GM21717 (cell line): ENCODE measurements around the gene RINL.

Experiments used
- ATAC-seq: cut with Tn5 transposase; IDR thresholded peaks from one replicate; pipeline ENCODE4 v1.9.1; 2021; ENCODE audit warnings: mild to moderate bottlenecking, moderate library complexity; ENCODE audit not compliant: unreplicated experiment

RINL gene

DNA sequence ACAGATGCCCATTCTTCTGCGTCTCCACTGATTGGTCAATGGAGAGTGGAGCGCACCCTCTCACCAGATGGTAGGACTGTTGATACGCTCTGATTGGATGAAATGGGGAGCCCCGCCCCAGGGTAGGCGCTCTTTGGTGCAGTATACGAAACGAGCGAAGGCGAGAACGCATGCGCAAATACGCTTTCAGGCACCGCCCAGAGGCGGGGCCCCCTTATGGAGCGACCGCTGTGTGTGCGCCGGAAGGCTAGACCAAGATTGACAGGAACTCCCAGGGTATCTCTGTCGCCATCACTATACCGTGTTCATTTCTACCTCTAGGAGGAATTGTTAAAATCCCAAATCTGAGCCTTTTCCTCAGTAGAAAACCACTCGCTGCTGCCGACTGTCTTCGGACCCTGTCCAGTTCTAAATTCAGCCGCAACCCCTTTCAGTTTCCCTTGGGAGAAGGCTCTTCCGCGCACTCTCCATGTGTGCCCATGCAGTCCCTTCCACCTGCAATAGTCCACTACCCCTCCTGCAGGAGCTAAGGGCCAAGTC, 27.6 kb downstream of the RINL start:
- ATAC-seq, result peak; percentile 63

DNA sequence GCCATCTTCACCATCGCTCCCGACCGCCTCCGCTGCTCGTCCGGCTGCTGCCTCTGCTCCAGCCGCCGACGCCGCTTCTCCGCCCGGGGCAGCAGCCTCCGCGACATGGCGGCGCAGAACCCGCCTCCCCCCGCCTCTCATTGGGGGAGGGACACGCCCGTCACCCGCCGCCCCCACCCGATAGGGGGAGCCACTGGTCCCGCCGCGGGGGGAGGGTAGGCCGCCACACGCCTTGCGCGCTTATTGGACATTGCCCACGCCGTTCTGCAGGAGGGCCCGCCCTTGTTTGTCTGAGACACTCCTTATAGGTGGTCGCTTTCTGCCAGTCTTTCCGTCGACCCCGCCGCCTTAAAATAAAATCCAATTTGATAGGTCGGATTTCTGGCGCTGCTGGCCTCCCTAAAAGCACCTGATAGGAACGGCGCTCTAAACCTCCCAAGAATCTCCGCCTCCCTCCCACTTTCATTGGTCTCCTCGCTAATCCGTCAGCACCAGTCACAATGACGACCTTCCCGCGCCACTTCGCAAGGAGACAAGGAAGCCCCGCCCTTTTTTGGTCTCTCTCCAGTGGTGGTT, 28.1 kb downstream of the RINL start, which contains the start of gene HNRNPL:
Gene HNRNPL, minus strand, starts transcription at position 127 of the 576 bp plus-strand sequence. Its CDS starts 20 bp downstream, at position 107.
- ATAC-seq, result peak; percentile 38

DNA sequence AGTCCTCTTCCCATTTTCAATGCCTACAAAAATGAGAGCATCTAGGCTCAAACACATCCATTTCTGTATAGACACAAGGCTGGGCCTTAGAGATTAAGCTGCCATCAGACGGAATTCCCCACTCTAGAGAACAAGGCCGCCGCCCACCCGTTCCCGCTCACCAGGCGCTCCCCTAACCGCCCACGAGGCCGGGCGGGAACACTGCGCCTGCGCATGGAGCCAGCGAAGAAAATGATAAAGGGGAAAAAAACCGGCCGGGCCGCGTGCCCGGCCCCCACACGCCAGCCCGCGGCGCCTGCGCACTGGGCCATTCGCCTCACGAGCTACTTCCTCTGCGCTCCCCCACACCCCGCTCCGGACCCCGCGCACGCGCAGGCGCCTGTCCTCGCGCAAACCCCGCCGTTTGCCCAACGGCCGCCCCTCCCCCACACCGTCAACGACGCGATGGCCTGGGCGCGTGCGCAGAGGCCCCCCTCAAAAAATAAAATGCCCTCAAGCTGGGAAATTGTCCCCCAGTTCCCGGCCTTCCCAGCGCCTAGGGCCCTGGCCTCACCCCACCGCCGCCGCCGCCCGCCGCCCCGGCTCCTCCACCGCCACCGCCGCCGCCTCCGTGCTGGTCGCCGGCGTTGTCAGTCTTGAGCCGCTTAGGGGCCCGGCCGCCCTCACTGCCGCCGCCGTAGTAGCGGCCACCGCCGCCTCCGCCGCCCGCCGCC, 28.8 kb downstream of the RINL start:
- ATAC-seq, result peak; percentile 13

DNA sequence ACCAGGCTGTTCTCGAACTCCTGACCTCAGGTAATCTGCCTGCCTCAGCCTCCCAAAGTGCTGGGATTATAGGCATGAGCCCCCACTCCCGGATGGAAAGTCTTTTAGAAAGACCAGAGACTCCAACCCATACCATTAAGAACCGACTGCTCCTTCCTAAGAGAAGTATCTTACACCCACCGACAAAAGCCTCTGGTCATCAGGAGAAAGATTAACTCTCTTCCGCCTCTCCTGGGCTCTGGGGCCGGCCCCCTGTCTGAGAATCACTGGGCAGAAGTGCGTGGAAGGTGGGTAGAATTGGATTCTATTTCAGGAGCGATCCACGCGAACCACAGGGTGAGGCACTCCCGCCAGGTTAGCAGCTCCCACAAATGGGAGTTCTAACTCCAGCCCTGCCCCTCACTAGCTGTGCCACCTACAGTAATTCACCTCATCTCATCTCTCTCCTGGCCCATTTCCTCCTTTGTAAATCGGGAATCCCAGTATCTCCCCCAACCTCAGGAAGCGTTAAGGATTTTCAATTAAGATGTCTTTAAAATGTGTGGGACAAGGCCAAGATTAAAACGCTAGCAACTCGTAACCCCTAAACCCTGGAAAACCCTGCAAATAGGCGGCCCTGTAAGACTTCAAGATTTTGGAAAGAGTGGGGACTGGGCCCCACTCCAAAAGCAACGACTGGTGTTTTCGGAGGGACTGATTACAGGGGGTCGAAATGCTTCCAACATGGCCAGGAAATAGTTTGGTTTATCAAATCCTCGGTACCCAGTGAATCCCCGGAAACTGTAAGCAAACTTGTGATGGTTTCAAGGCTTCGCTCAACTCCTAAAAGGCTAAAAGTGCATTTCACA, 29.6 kb downstream of the RINL start:
- no peak for ATAC-seq

DNA sequence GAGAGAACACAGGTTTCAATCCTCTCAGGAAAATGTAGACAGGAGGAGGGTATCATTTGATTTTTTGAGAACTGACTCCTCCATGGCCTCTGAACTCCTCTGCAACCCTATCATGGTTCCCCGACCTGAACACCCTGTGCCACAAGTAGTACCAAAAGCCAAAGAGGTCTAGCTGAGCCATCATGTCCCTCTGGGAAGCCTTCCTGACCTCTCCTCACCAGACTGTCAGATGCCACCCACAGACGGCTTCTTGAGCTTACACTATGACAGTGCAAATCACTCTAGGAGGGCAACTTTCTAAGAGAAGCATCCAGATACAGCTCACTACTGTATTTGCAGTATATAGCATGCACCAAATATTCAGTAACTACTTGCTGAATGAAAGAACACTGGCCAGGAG, 32.0 kb downstream of the RINL start:
- ATAC-seq, result no peak

DNA sequence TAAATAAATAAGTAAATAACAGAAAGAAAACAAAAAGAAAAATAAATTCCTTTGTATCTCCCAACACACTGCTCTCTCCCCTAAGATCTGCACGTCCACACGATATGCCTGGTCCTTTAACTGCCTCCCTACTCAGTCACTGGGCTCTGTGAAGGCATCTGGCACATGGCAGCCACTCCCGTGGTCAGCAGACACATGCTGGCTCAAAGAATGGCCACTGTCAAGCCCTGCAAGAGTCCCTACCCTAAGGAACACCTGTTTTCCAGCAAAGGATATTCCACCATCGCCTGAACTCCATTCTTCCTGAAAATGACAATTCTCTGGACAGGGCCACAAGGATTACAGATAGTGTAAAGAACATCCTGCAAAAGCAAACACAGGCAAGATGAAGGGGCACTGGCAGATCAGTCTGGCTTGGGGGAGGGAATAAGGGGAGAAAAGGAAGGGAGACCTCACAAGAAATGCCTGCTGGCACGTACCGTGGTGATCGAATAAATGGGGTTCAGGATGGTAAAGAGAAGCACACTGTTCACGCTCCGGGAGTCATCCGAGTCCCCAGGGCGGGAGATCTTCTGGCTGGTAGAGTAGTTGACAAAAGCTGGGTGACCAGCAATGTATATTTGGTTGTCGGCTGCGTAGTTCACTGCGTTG, 32.6 kb downstream of the RINL start:
- ATAC-seq, result no peak

DNA sequence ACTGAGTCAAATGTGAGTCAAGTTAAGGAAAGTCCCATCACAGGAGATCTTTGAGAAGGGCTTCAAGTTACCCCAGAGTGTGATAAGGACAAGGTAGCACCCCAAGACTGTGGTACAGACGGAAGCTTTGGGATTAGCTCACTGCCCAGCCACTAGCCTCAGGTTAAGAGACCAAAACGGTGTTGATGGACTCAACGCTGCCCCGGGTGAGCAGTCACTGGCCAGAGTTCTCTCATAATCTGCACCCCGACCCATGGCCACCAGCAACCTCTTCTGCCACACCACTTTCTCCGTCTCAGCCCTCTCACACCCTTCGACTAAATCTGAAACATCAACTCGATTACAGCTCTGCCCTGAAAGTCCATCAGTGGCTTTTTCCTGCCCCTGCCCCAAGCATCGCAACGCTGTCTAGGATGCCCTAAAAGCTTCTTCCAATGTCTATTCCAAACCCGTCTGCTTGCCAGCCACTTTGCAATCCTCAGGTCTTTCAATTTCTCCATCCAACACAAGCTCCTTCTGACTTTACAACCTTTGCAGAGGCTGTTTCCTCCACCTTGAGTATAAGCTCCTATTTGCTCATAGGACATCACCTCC, 33.9 kb downstream of the RINL start:
- ATAC-seq, result no peak

DNA sequence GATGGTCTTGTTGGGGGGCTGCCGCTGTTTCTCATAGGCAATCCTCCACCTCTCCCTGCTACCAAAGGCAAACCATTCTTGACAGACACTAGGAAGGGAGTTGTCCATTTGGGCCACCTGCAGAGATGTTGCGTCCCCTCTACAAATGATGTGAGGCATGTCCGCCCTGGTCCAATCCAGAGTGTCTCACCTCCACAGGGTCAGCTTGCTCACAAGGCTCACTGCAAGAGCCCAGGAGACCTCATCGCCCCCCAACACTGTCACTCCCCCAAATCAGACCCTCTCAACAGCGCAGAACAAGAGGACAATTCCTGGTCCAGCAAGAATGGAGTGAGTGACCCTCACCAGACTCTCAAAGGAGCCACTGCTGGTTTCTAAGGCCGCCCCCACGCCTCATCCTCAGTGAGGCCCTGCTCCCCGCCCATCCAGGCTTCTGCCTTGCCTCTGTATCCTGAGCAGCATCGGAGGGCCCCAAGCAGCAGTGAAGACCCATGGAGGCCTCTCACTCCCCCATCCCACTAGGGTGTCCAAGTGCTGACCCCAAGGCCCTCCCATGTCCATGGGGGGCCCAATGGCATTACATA, 34.8 kb downstream of the RINL start:
- ATAC-seq, result no peak

DNA sequence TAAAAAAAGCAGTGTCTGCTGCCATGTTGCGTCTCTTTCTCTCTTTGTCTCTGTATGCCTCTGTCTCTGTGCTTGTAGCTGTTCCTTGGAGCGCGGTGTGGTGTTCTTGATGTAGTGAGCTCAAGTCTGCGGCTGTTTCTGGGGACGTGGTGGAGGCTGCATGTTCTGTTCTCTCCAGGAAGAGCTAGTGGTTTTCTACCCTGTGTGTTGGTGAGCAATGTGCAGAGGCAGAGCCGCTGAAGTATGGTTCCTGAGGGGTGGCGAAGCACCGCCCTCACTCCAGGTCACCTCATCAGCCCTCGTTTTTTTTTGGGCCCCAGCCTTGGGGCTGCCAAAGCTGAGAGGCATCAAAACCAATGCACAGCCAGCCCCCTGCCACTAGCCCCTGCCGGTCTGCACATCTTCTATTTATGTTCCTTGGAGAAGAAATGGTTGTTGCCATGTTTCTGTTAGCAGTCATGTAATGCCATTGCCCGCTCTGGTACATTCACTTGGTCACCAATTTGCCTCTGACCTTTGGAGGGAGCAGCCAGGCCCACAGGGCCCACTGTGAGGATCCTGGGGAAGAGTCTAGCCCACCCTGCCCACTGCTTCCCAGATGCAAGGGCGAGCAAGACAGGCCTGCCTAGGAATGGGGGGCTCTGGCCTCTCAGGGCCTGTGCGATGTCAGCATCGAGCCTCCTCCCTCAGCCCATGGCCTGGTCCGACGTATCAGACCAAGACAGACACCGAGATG, 35.5 kb downstream of the RINL start:
- ATAC-seq, result no peak

DNA sequence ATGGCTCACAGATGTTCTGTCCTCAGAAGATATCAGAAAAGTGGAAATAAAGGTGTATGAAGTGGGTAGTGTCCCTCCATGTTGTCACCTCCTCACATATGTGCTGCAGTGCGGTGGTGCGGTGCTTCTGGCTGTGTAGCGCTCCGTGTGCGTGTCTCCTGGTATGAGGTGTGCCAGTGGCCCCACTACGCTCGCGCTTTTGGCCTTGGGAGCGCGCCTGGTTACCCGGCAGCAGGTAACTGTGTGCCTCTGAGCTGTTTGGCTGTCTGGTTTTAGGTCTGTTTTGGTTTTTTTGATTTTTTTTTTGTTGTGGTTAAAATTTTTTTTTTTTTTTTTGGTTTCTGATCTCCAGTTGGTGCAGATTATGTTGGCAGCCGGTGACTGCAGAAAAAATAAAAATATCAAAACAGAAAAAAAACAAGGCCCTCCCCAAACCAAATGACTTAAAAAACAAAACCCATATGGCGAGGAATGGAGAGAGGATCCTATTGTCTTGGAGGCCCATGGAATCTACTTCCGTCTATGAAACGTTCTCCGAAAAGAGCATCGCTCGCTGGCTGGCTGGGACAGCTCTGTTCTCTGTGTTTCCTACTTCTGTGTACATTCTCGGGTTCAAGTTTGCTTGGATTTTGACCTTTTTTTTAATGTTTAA, 36.2 kb downstream of the RINL start:
- ATAC-seq, result no peak

DNA sequence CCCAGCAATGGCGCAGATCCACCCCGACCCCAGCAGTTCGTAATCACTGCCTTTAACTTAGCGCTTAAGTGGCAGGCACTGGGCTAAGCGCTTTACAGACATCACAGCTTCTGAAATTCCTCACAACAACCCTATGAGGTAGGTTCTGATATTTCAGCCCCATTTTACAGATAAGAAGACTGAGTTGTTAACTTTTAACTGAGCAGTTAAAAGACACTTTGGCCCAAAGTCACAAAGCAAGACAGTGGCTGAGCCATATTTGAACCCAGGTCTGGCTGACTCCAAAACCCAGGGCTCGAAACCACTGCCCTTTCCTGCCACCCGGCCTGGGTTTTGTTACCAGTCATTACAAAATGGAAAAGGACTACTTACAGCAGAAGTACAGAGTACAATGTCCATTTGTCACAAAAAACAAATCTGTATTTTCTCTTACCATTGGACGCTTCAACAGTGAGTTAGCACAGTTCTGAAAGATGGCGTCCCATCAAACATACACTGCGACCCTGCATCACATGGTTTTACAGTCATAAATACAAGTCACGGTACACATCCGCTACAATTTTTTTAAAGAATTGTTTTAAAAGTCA, 36.8 kb downstream of the RINL start:
- ATAC-seq, result no peak

DNA sequence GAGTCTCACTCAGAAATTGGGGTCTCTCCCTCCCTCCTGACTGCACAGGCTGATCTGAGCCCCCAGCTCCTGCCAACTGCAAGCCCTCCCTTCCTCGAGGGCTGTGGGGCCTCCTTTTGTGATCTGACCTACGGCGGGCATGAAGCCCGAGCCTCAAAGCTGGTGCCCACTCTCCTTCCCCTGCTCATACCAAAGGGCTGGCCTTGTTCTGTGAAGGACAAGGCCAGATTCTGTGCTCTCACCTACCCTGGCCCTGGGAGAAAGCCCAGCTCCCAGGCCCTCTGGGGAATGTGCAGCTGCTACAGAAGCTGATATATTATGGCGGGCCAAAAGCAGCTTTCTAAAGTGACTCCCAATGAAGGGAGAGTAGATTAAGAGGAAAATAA, 37.5 kb downstream of the RINL start:
- ATAC-seq, result no peak

DNA sequence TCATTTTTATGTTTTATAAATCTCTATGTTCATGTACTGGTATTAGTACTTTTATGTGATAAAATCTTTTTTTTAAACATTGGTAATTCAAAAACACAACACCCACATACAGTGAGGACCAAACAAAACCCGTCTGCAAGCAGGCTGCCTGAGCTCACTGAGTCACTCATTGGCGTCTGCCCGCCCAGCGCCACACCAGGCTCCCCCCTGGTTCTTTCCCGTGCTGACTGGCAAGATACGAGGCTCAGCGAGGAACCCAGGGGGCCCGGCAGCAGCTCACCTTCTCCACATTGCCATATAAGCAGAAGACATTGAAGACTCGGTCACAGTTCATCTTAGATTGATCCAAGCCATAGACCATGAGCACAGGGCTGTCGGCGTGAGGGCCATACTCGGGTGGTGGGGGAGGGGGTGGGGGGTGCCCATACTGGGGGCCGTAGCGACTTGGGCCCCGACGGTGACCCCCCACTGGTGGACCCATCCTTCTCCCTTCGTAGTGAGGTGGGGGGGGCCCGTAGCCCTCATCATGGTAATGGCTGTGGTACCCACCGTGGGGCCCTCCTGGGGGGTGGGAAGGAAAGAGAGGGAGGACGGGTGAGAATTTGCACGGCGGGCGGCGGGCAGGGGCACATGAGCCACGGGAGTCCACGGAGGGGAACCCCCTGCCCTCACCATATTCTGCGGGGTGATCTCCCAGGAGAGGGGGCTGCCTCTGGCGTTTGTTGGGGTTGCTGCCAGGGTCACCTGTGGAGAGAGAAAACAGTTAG, 38.1 kb downstream of the RINL start:
- ATAC-seq, result no peak

DNA sequence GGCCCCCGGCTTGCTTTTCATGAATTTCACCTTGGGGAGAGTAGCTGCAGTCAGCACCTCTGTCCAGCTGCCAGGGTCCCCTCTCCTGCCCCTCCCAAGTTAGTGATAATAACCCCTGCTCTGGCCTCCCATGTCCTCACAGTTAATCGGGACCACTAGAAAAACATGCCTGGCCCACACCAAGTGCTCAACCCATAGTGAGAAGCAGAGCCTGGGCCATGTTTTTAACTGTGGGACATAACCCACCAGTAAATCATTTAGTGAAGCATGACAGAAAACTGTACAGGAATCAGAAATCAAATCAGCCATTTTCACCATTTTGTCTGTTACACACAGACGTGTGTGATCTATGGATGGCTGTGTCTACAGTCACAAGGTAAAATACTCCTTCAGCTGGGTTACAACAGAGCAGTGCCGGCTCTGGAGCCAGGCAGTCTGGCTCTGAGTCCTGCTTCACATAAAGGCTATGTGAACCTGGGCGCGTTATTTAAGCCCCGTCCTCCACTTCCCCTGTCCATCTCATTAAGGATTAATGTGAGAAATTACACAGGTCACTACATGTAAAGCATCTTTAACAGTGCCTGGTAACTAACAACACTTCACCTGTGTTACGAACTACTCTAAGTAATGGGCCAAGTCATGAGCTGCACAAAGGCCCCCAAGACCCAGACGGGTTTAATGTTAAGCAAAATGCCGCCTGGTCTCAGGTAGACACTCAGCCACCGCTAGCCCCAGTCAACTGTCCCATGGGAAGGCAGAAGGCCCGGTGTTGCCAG, 38.9 kb downstream of the RINL start:
- no peak for ATAC-seq

DNA sequence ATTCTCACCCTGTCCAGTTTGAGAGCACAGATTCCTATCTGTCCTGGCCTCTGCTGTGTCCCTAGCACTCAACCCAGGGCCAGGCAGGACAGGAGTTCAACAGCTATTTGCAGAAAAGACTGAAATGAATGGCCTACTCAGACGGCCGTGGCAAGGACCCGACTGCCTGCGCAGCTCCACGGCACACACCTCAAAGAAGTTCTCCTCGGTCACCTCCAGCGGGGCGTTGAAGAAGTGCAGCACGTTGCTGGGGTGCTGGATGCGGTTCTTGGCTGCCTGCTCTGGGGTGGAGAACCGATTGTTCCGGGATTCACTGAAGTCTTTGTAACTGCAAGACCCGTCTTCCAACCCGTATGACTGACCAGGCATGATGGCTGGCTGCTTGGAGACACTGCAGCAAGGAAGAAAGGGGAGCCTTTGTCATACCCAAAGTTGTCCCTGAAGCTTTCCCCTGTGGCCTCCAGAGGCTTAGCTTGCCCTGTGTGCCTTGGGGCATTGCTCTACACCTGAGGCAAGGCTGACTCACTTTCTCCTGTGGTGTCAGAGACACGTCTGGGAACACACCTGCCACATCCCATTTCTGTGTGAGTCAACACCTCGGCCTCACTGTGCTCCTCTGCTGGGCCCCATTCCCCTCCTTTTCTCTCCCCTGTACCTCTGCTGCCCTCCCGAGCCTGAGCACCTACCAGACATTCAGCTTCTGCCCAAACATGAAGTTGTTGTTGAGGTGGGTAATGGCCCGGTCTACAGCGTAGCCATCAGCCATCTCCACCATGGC, 39.7 kb downstream of the RINL start:
- ATAC-seq, result no peak

DNA sequence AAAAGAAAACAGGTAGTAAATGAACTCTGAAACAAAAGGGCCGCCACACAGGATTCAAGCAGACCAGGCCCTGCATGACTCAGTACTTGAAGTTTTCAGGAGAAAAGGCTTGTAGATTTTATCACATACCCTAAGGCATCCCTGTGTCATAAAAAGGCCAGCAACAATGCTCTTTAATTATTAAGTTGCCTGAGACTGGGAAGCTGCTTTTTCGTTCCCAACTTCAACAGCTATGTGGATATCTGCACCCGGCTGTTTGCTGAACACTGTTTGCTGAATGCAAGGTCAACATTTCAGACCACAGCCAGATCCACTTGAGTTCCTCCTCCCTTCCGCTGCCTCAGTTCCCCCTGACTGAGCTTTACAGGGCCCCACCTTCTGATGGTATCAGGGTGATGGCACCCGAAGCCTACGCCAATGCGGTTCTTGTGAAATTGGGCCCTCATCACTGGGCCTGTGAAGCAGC, 40.4 kb downstream of the RINL start:
- no peak for ATAC-seq
